ENCODE results near the gene AEN. TPM values are rescaled to one million over a fixed set of nuclear protein-coding genes. Genes with fewer than 3 reads are reported as not detected.

The AEN gene
- total RNA-seq, 1 experiment from 2014 or later: 67.6 TPM

DNA sequence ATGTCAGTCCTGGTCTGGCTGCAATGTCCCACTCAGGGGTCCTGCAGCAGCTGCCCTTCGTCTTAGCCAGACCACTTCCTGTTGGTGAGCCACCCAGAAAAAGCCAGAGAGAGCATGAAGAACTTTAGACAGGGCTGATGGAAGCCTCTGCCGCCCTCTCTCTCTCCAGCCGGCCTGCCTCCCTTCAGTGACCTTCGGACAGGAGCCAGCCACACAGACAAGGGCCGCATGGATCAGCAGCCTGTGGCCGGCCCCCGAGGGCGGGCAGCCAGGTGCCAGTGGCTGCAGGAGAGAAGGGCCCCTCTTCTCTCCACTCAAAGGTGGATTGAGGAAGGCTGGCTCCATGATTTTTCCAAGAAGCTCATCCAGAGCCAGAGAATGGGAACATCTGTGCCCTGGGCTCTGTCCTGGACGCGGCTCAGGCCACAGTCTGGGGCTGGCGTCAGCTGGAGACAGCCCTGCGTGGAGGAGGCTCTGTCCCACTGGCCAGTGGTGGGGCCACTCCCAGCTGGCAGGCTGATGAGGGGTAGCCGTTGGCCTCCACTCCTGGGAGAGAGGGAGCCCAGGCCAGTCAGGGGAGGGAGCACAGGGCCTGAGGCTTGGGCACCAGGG is 60.6 kb downstream of the AEN start:
- Mint-ChIP-seq H3K27ac (ENCODE audit: low read depth, unreplicated experiment) (no peak overlapping the region), H3K36me3 (ENCODE audit: insufficient read depth, unreplicated experiment) (no peaks in the 10 kb centered on the region), H3K27me3 (ENCODE audit: insufficient read depth, unreplicated experiment) (peaks cover 12% of the 10 kb centered on the region), H3K4me3 (ENCODE audit: unreplicated experiment) (no peak overlapping the region), H3K4me1 (ENCODE audit: insufficient read depth, unreplicated experiment) (peaks cover 3% of the 10 kb centered on the region), H3K9me3 (ENCODE audit: unreplicated experiment) (no peaks in the 10 kb centered on the region)
- intact Hi-C loops (cut with micrococcal nuclease): no loop called here
- ChIA-PET POLR2A (no interaction called here), CTCF (interaction anchor here (0.6 to 1.5 kb wide), 2 partner anchors 21 to 23 kb away, joined by 3 read pairs; no protein-coding TSS in a partner anchor)
- BruUV-seq (replicated peaks): no TSS peak
- DNase-seq (ENCODE audit: unreplicated experiment): no peak
- TF ChIP-seq, protein P1, sequence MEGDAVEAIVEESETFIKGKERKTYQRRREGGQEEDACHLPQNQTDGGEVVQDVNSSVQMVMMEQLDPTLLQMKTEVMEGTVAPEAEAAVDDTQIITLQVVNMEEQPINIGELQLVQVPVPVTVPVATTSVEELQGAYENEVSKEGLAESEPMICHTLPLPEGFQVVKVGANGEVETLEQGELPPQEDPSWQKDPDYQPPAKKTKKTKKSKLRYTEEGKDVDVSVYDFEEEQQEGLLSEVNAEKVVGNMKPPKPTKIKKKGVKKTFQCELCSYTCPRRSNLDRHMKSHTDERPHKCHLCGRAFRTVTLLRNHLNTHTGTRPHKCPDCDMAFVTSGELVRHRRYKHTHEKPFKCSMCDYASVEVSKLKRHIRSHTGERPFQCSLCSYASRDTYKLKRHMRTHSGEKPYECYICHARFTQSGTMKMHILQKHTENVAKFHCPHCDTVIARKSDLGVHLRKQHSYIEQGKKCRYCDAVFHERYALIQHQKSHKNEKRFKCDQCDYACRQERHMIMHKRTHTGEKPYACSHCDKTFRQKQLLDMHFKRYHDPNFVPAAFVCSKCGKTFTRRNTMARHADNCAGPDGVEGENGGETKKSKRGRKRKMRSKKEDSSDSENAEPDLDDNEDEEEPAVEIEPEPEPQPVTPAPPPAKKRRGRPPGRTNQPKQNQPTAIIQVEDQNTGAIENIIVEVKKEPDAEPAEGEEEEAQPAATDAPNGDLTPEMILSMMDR (IDR thresholded peaks at IDR 0.05; ENCODE audit: unreplicated experiment): no peak

Small RNA genes lying within 50 kb of the gene (microRNA-seq; reads per million reads assigned to microRNA genes)
- gene MIR1179: not detected
- not detected for gene MIR3529
- gene MIR7-2: not detected

Other genes with a start within 250 kb of the AEN start
- 15.4 and 23.2 TPM in 2 replicates for gene MRPL46, start 154.0 kb upstream of the AEN start, total RNA-seq (2022)
- gene MRPS11, start 153.6 kb upstream of the AEN start, total RNA-seq (2022): 63.9 and 64.5 TPM in 2 replicates
- 5.1 and 7.6 TPM in 2 replicates for gene DET1, start 74.7 kb upstream of the AEN start, total RNA-seq (2022)
- gene ISG20, start 17.7 kb downstream of the AEN start, total RNA-seq (2022): 9.7 and 20.0 TPM in 2 replicates
- not detected in 2 replicates for gene ACAN, start 182.1 kb downstream of the AEN start, total RNA-seq (2022)